SK-N-MC (cell line): Measurements from ENCODE around the gene MMP15.

Experiments used
- DNase-seq: peaks from one replicate; pipeline ENCODE4 v3.0.0-alpha.2; 2011; ENCODE audit warnings: low read depth, low spot score
- H3K27ac ChIP-seq: fragments of 200-600 bp; sonication (generic); 2 replicates; pipeline ENCODE4 v1.5.1; 2016; ENCODE audit warnings: mixed run types
- H3K36me3 ChIP-seq: fragments of 200-600 bp; sonication (generic); 2 replicates; pipeline ENCODE4 v1.6.1; 2017; ENCODE audit warnings: antibody characterized with exemption, low read length, mixed read lengths; ENCODE audit not compliant: insufficient read depth
- H3K4me3 ChIP-seq: fragments of 200-600 bp; sonication (generic); 2 replicates; pipeline ENCODE4 v1.5.1; 2016
- H3K9ac ChIP-seq: fragments of 200-600 bp; sonication (generic); 2 replicates; pipeline ENCODE4 v1.8.0; 2017; ENCODE audit warnings: mixed run types, mixed read lengths; ENCODE audit not compliant: insufficient read length
- H3K9me3 ChIP-seq: fragments of 200-600 bp; sonication (generic); 2 replicates; pipeline ENCODE4 v1.6.1; 2017; ENCODE audit warnings: low read depth, mild to moderate bottlenecking, antibody characterized with exemption, low read length, moderate library complexity, mixed read lengths
- EZH2 ChIP-seq: fragments of 200-600 bp; sonication (generic); IDR thresholded peaks from one replicate; pipeline ENCODE4 v1.6.1; 2017; ENCODE audit warnings: antibody characterized with exemption
- FOXP2 ChIP-seq: optimal IDR thresholded peaks from 2 replicates; pipeline ENCODE3; 2011; ENCODE audit warnings: mild to moderate bottlenecking, moderate library complexity; ENCODE audit not compliant: insufficient read depth; ENCODE audit errors: extremely low read length, control extremely low read depth
- POLR2AphosphoS5 ChIP-seq: IDR thresholded peaks from 2 replicates; pipeline ENCODE4 v1.6.1; 2012; ENCODE audit warnings: mild to moderate bottlenecking, low read depth, low read length, borderline replicate concordance

The MMP15 gene

GRCh38 chr16:58028541-58029070 is 3.1 kb downstream of the MMP15 start:
- Histone ChIP-seq H3K36me3 (no peaks in the 10 kb centered on the region), H3K9ac (no peak overlapping the region), H3K4me3 (no peak overlapping the region), H3K9me3 (no peaks in the 10 kb centered on the region), H3K27ac (no peak overlapping the region)
- no peak for DNase-seq
- TF ChIP-seq POLR2AphosphoS5: no peak
- no peak for TF ChIP-seq FOXP2
- TF ChIP-seq EZH2: no peak

- H3K9ac ChIP-seq: no peak overlapping the region
- H3K9me3 ChIP-seq: no peaks in the 10 kb centered on the region
- no peak overlapping the region for H3K27ac ChIP-seq
- no peak overlapping the region for H3K4me3 ChIP-seq
- TF ChIP-seq EZH2 (no peak), FOXP2 (no peak), POLR2AphosphoS5 (no peak)
- H3K36me3 ChIP-seq: no peaks in the 10 kb centered on the region
- DNase-seq: no peak
Measured at GRCh38 chr16:58029410-58029809, 3.9 kb downstream of the MMP15 start.

GRCh38 chr16:58030136-58030840 is 4.7 kb downstream of the MMP15 start:
- TF ChIP-seq POLR2AphosphoS5: no peak
- TF ChIP-seq EZH2: no peak
- TF ChIP-seq FOXP2: no peak
- DNase-seq: no peak
- Histone ChIP-seq H3K9me3 (no peaks in the 10 kb centered on the region), H3K4me3 (no peak overlapping the region), H3K27ac (no peak overlapping the region), H3K36me3 (no peaks in the 10 kb centered on the region), H3K9ac (no peak overlapping the region)

GRCh38 chr16:58031016-58031800 is 5.7 kb downstream of the MMP15 start:
- Histone ChIP-seq H3K4me3 (no peak overlapping the region), H3K9ac (no peak overlapping the region), H3K9me3 (no peaks in the 10 kb centered on the region), H3K27ac (no peak overlapping the region), H3K36me3 (no peaks in the 10 kb centered on the region)
- no peak for TF ChIP-seq FOXP2
- no peak for TF ChIP-seq EZH2
- no peak for TF ChIP-seq POLR2AphosphoS5
- no peak for DNase-seq

- TF ChIP-seq FOXP2 (no peak), EZH2 (no peak), POLR2AphosphoS5 (no peak)
- H3K9me3 ChIP-seq: no peaks in the 10 kb centered on the region
- H3K4me3 ChIP-seq: no peak overlapping the region
- no peaks in the 10 kb centered on the region for H3K36me3 ChIP-seq
- H3K27ac ChIP-seq: no peak overlapping the region
- DNase-seq: no peak
- H3K9ac ChIP-seq: no peak overlapping the region
Measured at GRCh38 chr16:58032710-58033293, 7.2 kb downstream of the MMP15 start.

GRCh38 chr16:58034128-58034685 is 8.7 kb downstream of the MMP15 start:
- Histone ChIP-seq H3K9ac (no peak overlapping the region), H3K4me3 (no peak overlapping the region), H3K9me3 (no peaks in the 10 kb centered on the region), H3K27ac (no peak overlapping the region), H3K36me3 (no peaks in the 10 kb centered on the region)
- DNase-seq: no peak
- no peak for TF ChIP-seq POLR2AphosphoS5
- no peak for TF ChIP-seq EZH2
- TF ChIP-seq FOXP2: no peak

GRCh38 chr16:58034774-58035173 is 9.2 kb downstream of the MMP15 start:
- Histone ChIP-seq H3K4me3 (no peak overlapping the region), H3K36me3 (no peaks in the 10 kb centered on the region), H3K9me3 (no peaks in the 10 kb centered on the region), H3K9ac (no peak overlapping the region), H3K27ac (no peak overlapping the region)
- no peak for DNase-seq
- no peak for TF ChIP-seq EZH2
- TF ChIP-seq POLR2AphosphoS5: no peak
- no peak for TF ChIP-seq FOXP2
